HG03457 (cell line): ENCODE data around the gene BAG5.

Experiments used
- ATAC-seq: cut with Tn5 transposase; IDR thresholded peaks from one replicate; pipeline ENCODE4 v1.9.1; 2021; ENCODE audit warnings: moderate number of reproducible peaks; ENCODE audit not compliant: unreplicated experiment

BAG5 gene

GRCh38 chr14:103547455-103547940, 15.0 kb downstream of the BAG5 start:
- no peak for ATAC-seq

GRCh38 chr14:103546652-103547454, 15.6 kb downstream of the BAG5 start:
- no peak for ATAC-seq

- ATAC-seq, result no peak
Measured at GRCh38 chr14:103545915-103546651, 16.4 kb downstream of the BAG5 start.

- no peak for ATAC-seq
Measured at GRCh38 chr14:103545219-103545914, 17.1 kb downstream of the BAG5 start.

- no peak for ATAC-seq
Measured at GRCh38 chr14:103544388-103545218, 17.9 kb downstream of the BAG5 start.

GRCh38 chr14:103543721-103544387, 18.6 kb downstream of the BAG5 start:
- ATAC-seq, result no peak

- ATAC-seq, result no peak
Measured at GRCh38 chr14:103543140-103543539, 19.3 kb downstream of the BAG5 start.

GRCh38 chr14:103542605-103543088, 19.8 kb downstream of the BAG5 start:
- no peak for ATAC-seq

- no peak for ATAC-seq
Measured at GRCh38 chr14:103541709-103542604, 20.5 kb downstream of the BAG5 start.

- no peak for ATAC-seq
Measured at GRCh38 chr14:103540821-103541708, 21.4 kb downstream of the BAG5 start.

GRCh38 chr14:103539056-103539825, 23.2 kb downstream of the BAG5 start:
- no peak for ATAC-seq

- ATAC-seq, result no peak
Measured at GRCh38 chr14:103538291-103539055, 24.0 kb downstream of the BAG5 start.

GRCh38 chr14:103537175-103537990, 25.1 kb downstream of the BAG5 start:
- no peak for ATAC-seq

GRCh38 chr14:103536693-103537092, 25.8 kb downstream of the BAG5 start:
- no peak for ATAC-seq

- ATAC-seq, result no peak
Measured at GRCh38 chr14:103535891-103536565, 26.4 kb downstream of the BAG5 start.
